A549 (cell line): ENCODE results near the gene ZNF662. TPM values are rescaled to one million over a fixed set of nuclear protein-coding genes. Genes with fewer than 3 reads are reported as not detected.

Source experiments
- ATAC-seq, 2 experiments: fragments of 200-7000 bp in 1 of 2; fragments of >200 bp in 1 of 2; cut with Nextera tagmentation in 1 of 2; cut with Tn5 transposase in 1 of 2; 3 replicates each; pipeline versions ENCODE4 v1.8.0 to v1.9.1; 2018 to 2020; ENCODE audit warnings: mild to moderate bottlenecking in 1 of 2, moderate library complexity in 1 of 2
- CTCF ChIA-PET: fragments of 300-600 bp; sonication (Branson Sonifier 250); formaldehyde crosslinking; extraction: SDS; loops from one replicate; lab custom pipeline; 2021; ENCODE audit warnings: antibody characterized with exemption, inconsistent platforms; lab: Yijun Ruan, JAX
- POLR2A ChIA-PET: fragments of 350-600 bp; formaldehyde crosslinking; extraction: SDS; loops from one replicate; lab custom pipeline; 2021; ENCODE audit warnings: antibody characterized with exemption, inconsistent platforms; lab: Yijun Ruan, JAX
- DNase-seq, 2 experiments: peaks; one replicate each; pipeline versions ENCODE4 v3.0.0 to v3.0.0-alpha.2; 2011 to 2016; ENCODE audit warnings: low read depth in 1 of 2, low spot score in 1 of 2
- FAIRE-seq: peaks from 2 replicates; lab custom pipeline; 2011; peaks lifted over from hg19 to GRCh38; lab: Jason Lieb, UNC
- H3K27ac ChIP-seq, 2 experiments: fragments of >200 bp; sonication (Bioruptor Twin); formaldehyde crosslinking; 3 replicates each; pipeline ENCODE4 v1.5.1; 2016 to 2017
- H3K4me1 ChIP-seq: fragments of >200 bp; sonication (Bioruptor Twin); formaldehyde crosslinking; 3 replicates; pipeline ENCODE4 v1.6.1; 2016
- H3K4me2 ChIP-seq: fragments of >200 bp; sonication (Bioruptor Twin); formaldehyde crosslinking; 3 replicates; pipeline ENCODE4 v1.6.1; 2016
- H3K4me3 ChIP-seq: fragments of >200 bp; sonication (Bioruptor Twin); formaldehyde crosslinking; 3 replicates; pipeline ENCODE4 v1.5.1; 2016
- H3K9me3 ChIP-seq: fragments of >200 bp; sonication (Bioruptor Twin); formaldehyde crosslinking; 3 replicates; pipeline ENCODE4 v1.6.1; 2016
- BHLHE40 ChIP-seq: IDR thresholded peaks from 2 replicates; pipeline ENCODE4 v1.6.1; 2012; ENCODE audit warnings: low read depth, low read length, inconsistent platforms
- CBX8 ChIP-seq: fragments of 200-600 bp; sonication (generic); IDR thresholded peaks from 2 replicates; pipeline ENCODE4 v1.6.1; 2016
- CHD2 ChIP-seq: fragments of 150-350 bp; IDR thresholded peaks from 2 replicates; pipeline ENCODE4 v1.6.1; 2014; ENCODE audit warnings: low read length; ENCODE audit not compliant: partially characterized antibody
- CHD4 ChIP-seq: fragments of 200-600 bp; sonication (generic); IDR thresholded peaks from 2 replicates; pipeline ENCODE4 v1.6.1; 2016; ENCODE audit warnings: antibody characterized with exemption, mild to moderate bottlenecking, borderline replicate concordance
- EHF ChIP-seq: fragments of 250-450 bp; sonication (Bioruptor Pico); IDR thresholded peaks from 2 replicates; pipeline ENCODE4 v1.5.0; 2020; ENCODE audit warnings: mild to moderate bottlenecking
- EHMT2 ChIP-seq: fragments of 200-600 bp; sonication (generic); IDR thresholded peaks from 2 replicates; pipeline ENCODE4 v1.6.1; 2016; ENCODE audit warnings: antibody characterized with exemption, low read depth, mild to moderate bottlenecking, moderate library complexity
- EP300 ChIP-seq, 2 experiments: fragments of >200 bp; sonication (Bioruptor Twin); formaldehyde crosslinking; IDR thresholded peaks; 2 replicates in 1 of 2; 3 replicates in 1 of 2; pipeline ENCODE4 v1.6.1; 2016 to 2017
- ESRRA ChIP-seq: fragments of 150-350 bp; IDR thresholded peaks from 2 replicates; pipeline ENCODE4 v1.6.1; 2014; ENCODE audit warnings: mild to moderate bottlenecking, low read length, borderline replicate concordance
- FOSL2 ChIP-seq, 2 experiments: fragments of 450-650 bp in 1 of 2; fragments of >200 bp in 1 of 2; sonication (Bioruptor Twin) in 1 of 2; formaldehyde crosslinking; IDR thresholded peaks; 2 replicates each; pipeline versions ENCODE4 v1.5.0 to v1.6.1; 2016 to 2020; ENCODE audit warnings: mild to moderate bottlenecking in 1 of 2, moderate library complexity in 1 of 2
- FOXS1 ChIP-seq: fragments of 250-450 bp; sonication (Bioruptor Pico); IDR thresholded peaks from 2 replicates; pipeline ENCODE4 v1.5.0; 2020; ENCODE audit warnings: mild to moderate bottlenecking, moderate library complexity
- GATA3 ChIP-seq: IDR thresholded peaks from 2 replicates; pipeline ENCODE4 v1.6.1; 2012; ENCODE audit warnings: borderline replicate concordance
- HEYL ChIP-seq: fragments of 250-450 bp; sonication (Bioruptor Pico); IDR thresholded peaks from 2 replicates; pipeline ENCODE4 v1.8.0; 2021; ENCODE audit warnings: mild to moderate bottlenecking, moderate library complexity
- HOXA7 ChIP-seq: fragments of 250-450 bp; sonication (Bioruptor Pico); IDR thresholded peaks from 2 replicates; pipeline ENCODE4 v1.5.0; 2020; ENCODE audit warnings: mild to moderate bottlenecking, moderate library complexity
- JUN ChIP-seq, 2 experiments: fragments of >200 bp; sonication (Bioruptor Twin); formaldehyde crosslinking; IDR thresholded peaks; 2 replicates in 1 of 2; 3 replicates in 1 of 2; pipeline ENCODE4 v1.6.1; 2016 to 2017
- JUNB ChIP-seq: fragments of >200 bp; sonication (Bioruptor Twin); formaldehyde crosslinking; IDR thresholded peaks from 2 replicates; pipeline ENCODE4 v1.6.1; 2016
- KDM5A ChIP-seq: fragments of 200-600 bp; sonication (generic); IDR thresholded peaks from 2 replicates; pipeline ENCODE4 v1.6.1; 2016; ENCODE audit warnings: antibody characterized with exemption, mild to moderate bottlenecking
- MAFK ChIP-seq: fragments of 450-650 bp; IDR thresholded peaks from 2 replicates; pipeline ENCODE4 v1.6.1; 2014; ENCODE audit not compliant: partially characterized antibody
- MYC ChIP-seq: IDR thresholded peaks from 2 replicates; pipeline ENCODE4 v1.6.1; 2012; ENCODE audit warnings: mild to moderate bottlenecking, inconsistent platforms, low read length, improper control_type of control experiment, borderline replicate concordance
- NFE2L2 ChIP-seq: fragments of 150-350 bp; conservative IDR thresholded peaks from 2 replicates; pipeline ENCODE4 v1.6.1; 2014; ENCODE audit warnings: low read length
- NPAS2 ChIP-seq: fragments of 250-450 bp; sonication (Bioruptor Pico); IDR thresholded peaks from 2 replicates; pipeline ENCODE4 v1.8.0; 2022; ENCODE audit warnings: mild to moderate bottlenecking, moderate library complexity, borderline replicate concordance
- PHF8 ChIP-seq: fragments of 200-600 bp; sonication (generic); IDR thresholded peaks from 2 replicates; pipeline ENCODE4 v1.6.1; 2016; ENCODE audit warnings: low read depth, mild to moderate bottlenecking, antibody characterized with exemption, moderate library complexity, borderline replicate concordance
- POLR2A ChIP-seq: IDR thresholded peaks from 2 replicates; pipeline ENCODE4 v1.6.1; 2012; ENCODE audit warnings: mild to moderate bottlenecking, low read length
- POLR2AphosphoS2 ChIP-seq: conservative IDR thresholded peaks from 2 replicates; pipeline ENCODE4 v1.6.1; 2012; ENCODE audit warnings: low read length, improper control_type of control experiment, inconsistent platforms
- RFX5 ChIP-seq: fragments of 450-650 bp; IDR thresholded peaks from 2 replicates; pipeline ENCODE4 v1.7.1; 2014; ENCODE audit warnings: antibody characterized with exemption, mild to moderate bottlenecking, moderate library complexity
- RNF2 ChIP-seq: fragments of 200-600 bp; sonication (generic); IDR thresholded peaks from 2 replicates; pipeline ENCODE4 v1.6.1; 2016; ENCODE audit warnings: low read depth, mild to moderate bottlenecking, antibody characterized with exemption, moderate library complexity, borderline replicate concordance
- SMC3 ChIP-seq: fragments of >200 bp; sonication (Bioruptor Twin); formaldehyde crosslinking; IDR thresholded peaks from 3 replicates; pipeline ENCODE4 v1.6.1; 2018; ENCODE audit warnings: inconsistent platforms
- SREBF2 ChIP-seq: fragments of 450-650 bp; IDR thresholded peaks from 2 replicates; pipeline ENCODE4 v1.6.1; 2014; ENCODE audit warnings: mild to moderate bottlenecking, moderate library complexity
- TFCP2L1 ChIP-seq: fragments of 250-450 bp; sonication (Bioruptor Pico); IDR thresholded peaks from 2 replicates; pipeline ENCODE4 v1.5.0; 2021; ENCODE audit warnings: mild to moderate bottlenecking
- TP53 ChIP-seq: fragments of 250-450 bp; sonication (Bioruptor Pico); IDR thresholded peaks from 2 replicates; pipeline ENCODE4 v1.5.0; 2021; ENCODE audit warnings: mild to moderate bottlenecking, moderate library complexity
- ZFP36 ChIP-seq: fragments of 450-650 bp; IDR thresholded peaks from 2 replicates; pipeline ENCODE4 v1.6.1; 2014; ENCODE audit warnings: borderline replicate concordance; ENCODE audit not compliant: partially characterized antibody
- ZNF302 ChIP-seq: fragments of 250-450 bp; sonication (Bioruptor Pico); IDR thresholded peaks from 2 replicates; pipeline ENCODE4 v1.9.0; 2021; ENCODE audit warnings: inconsistent platforms, mild to moderate bottlenecking, moderate library complexity
- WGBS: methylation state at CpG from one replicate; pipeline ENCODE4 v1.1.6; 2017; ENCODE audit errors: missing lambda C conversion rate; 5-methylcytosine and 5-hydroxymethylcytosine counted together
- polyA plus RNA-seq, 4 experiments: library from polyadenylated mRNA; depleted of rRNA in 3 of 4; stranded (reverse); fragments of >200 nt; fragmentation: RNase III in 1 of 4; extraction: RNeasy Plus Mini Kit Qiagen cat#74134 plus additional on column Dnase treatment in 1 of 4; gene quantifications; 2 replicates in 3 of 4; 3 replicates in 1 of 4; pipeline ENCODE4 v1.2.3, GENCODE V29; 2011 to 2017
- TF ChIP-seq, protein P1 (sequence below): IDR thresholded peaks from 2 replicates; pipeline ENCODE4 v1.6.1; 2012; ENCODE audit warnings: low read depth, borderline replicate concordance
- TF ChIP-seq, protein P2 (sequence below): fragments of >200 bp; sonication (Bioruptor Twin); formaldehyde crosslinking; IDR thresholded peaks from 2 replicates; pipeline ENCODE4 v1.6.1; 2016
- TF ChIP-seq, protein P3 (sequence below): IDR thresholded peaks from 2 replicates; pipeline ENCODE4 v1.6.1; 2012

Gene ZNF662
- polyA plus RNA-seq, 2 of the 4 experiments (the other 2 are of a cell fraction), result not detected

DNA sequence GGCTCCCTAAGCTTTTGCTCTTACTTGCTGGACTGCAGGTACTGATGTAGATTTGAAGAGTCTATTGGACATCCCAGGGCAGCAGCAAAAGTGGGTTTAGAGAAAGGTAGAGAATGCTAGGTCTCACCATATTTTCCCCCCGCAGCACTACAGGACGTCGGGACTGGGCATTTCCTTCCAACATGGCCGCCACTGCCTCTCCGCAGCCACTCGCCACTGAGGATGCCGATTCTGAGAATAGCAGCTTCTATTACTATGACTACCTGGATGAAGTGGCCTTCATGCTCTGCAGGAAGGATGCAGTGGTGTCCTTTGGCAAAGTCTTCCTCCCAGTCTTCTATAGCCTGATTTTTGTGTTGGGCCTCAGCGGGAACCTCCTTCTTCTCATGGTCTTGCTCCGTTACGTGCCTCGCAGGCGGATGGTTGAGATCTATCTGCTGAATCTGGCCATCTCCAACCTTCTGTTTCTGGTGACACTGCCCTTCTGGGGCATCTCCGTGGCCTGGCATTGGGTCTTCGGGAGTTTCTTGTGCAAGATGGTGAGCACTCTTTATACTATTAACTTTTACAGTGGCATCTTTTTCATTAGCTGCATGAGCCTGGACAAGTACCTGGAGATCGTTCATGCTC, 41.5 kb upstream of the ZNF662 start:
- Histone ChIP-seq H3K27ac (no peak overlapping the region), H3K4me1 (no peaks in the 10 kb centered on the region), H3K4me2 (no peak overlapping the region), H3K9me3 (no peaks in the 10 kb centered on the region), H3K4me3 (no peak overlapping the region)
- ChIA-PET CTCF (interaction anchor here (0.8 to 1.5 kb wide), 3 partner anchors 25 to 84 kb away, joined by 3 read pairs; no protein-coding TSS in a partner anchor), POLR2A (no interaction called here)
- DNase-seq (no peak), FAIRE-seq (no peak), ATAC-seq (no peak)
- 54% methylated on average over 14 of the region's 15 CpGs for WGBS
- TF ChIP-seq SMC3, result no peak
- no peak for TF ChIP-seq SREBF2
- TF ChIP-seq FOXS1 (CRISPR knock-in tag), result no peak
- TF ChIP-seq POLR2A, result no peak
- TF ChIP-seq, protein P1, sequence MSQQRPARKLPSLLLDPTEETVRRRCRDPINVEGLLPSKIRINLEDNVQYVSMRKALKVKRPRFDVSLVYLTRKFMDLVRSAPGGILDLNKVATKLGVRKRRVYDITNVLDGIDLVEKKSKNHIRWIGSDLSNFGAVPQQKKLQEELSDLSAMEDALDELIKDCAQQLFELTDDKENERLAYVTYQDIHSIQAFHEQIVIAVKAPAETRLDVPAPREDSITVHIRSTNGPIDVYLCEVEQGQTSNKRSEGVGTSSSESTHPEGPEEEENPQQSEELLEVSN, result no peak
- TF ChIP-seq JUNB, result no peak
- no peak for TF ChIP-seq RNF2
- no peak for TF ChIP-seq MAFK
- no peak for TF ChIP-seq MYC
- no peak for TF ChIP-seq CBX8
- TF ChIP-seq TP53 (CRISPR knock-in tag), result no peak
- no peak for TF ChIP-seq FOSL2 (IDR thresholded peaks at IDR 0.05)
- no peak for TF ChIP-seq FOSL2 (CRISPR knock-in tag; IDR thresholded peaks at IDR 0.05)
- no peak for TF ChIP-seq ZFP36
- no peak for TF ChIP-seq CHD2
- TF ChIP-seq GATA3, result no peak
- TF ChIP-seq BHLHE40, result no peak
- no peak for TF ChIP-seq EHF (CRISPR knock-in tag)
- no peak for TF ChIP-seq HEYL
- no peak for TF ChIP-seq POLR2AphosphoS2

DNA sequence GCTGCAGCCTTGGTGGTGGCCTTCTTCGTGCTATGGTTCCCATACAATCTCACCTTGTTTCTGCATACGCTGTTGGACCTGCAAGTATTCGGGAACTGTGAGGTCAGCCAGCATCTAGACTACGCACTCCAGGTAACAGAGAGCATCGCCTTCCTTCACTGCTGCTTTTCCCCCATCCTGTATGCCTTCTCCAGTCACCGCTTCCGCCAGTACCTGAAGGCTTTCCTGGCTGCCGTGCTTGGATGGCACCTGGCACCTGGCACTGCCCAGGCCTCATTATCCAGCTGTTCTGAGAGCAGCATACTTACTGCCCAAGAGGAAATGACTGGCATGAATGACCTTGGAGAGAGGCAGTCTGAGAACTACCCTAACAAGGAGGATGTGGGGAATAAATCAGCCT, 40.7 kb upstream of the ZNF662 start:
- H3K4me3 ChIP-seq, result no peak overlapping the region
- H3K9me3 ChIP-seq, result no peaks in the 10 kb centered on the region
- FAIRE-seq (no peak), ATAC-seq (no peak), DNase-seq (no peak)
- TF ChIP-seq EHF (CRISPR knock-in tag) (no peak), JUN (IDR thresholded peaks at IDR 0.05) (no peak), FOSL2 (IDR thresholded peaks at IDR 0.05) (no peak), FOSL2 (CRISPR knock-in tag; IDR thresholded peaks at IDR 0.05) (no peak), ZFP36 (no peak)
- no peak overlapping the region for H3K27ac ChIP-seq
- H3K4me2 ChIP-seq, result no peak overlapping the region
- CTCF ChIA-PET, result interaction anchor here (0.8 to 1.2 kb wide), 3 partner anchors 16 to 59 kb away, joined by 3 read pairs; no protein-coding TSS in a partner anchor
- H3K4me1 ChIP-seq, result no peaks in the 10 kb centered on the region
- WGBS, result 82% methylated on average over 8 of the region's 8 CpGs
- POLR2A ChIA-PET, result no interaction called here

DNA sequence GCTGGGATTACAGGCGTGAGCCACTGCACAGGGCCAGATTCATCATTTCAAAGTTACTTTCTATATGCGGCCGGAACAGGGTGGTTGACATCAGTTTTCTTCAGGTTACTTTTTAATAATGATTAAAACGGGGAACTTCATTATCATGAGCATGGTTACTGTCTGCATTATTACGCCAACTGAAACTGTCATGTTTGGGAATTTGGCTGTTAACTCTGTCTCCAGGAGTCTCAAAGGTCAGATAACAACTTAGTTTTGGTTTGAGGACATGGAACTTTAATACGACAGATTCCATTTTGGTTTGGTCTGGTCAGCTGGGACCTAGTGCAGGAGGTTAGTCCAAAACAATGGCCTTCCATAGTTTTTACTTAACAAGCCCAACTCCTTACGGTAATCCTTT, 38.8 kb upstream of the ZNF662 start:
- 70% methylated on average over 7 of the region's 7 CpGs for WGBS
- H3K4me2 ChIP-seq, result no peak overlapping the region
- FAIRE-seq (no peak), DNase-seq (no peak), ATAC-seq (no peak)
- no peak overlapping the region for H3K27ac ChIP-seq
- H3K4me3 ChIP-seq, result no peak overlapping the region
- no peaks in the 10 kb centered on the region for H3K4me1 ChIP-seq
- POLR2A ChIA-PET, result no interaction called here
- H3K9me3 ChIP-seq, result no peaks in the 10 kb centered on the region
- TF ChIP-seq RNF2 (no peak), EP300 (IDR thresholded peaks at IDR 0.05) (no peak), NFE2L2 (no peak)
- CTCF ChIA-PET, result no interaction called here

DNA sequence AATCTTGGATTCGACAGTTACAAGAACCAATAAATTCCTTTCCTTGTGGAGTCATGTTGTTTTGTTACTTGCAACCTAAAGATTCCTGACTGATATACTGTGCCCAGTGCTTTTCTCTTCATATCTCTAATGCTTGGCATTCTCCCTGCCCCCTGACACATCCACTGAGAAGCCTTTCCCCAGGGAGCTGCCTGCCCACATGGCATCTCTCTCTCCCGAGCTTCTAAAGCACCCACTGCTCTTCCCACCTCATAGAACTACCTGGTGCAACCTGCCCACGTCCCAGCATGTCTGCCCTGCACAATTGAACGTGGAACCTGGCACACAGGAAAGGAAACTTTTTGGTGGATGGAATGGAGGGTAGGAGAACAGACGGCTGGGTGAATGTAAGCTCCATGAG, 37.1 kb upstream of the ZNF662 start:
- ATAC-seq, result no peak
- Histone ChIP-seq H3K9me3 (no peaks in the 10 kb centered on the region), H3K4me1 (no peaks in the 10 kb centered on the region), H3K4me3 (no peak overlapping the region), H3K27ac (no peak overlapping the region), H3K4me2 (no peak overlapping the region)
- CTCF ChIA-PET, result interaction anchor here (0.8 to 1.1 kb wide), 2 partner anchors 12 to 29 kb away, joined by 3 read pairs; no protein-coding TSS in a partner anchor
- no peak for FAIRE-seq
- no peak for DNase-seq
- TF ChIP-seq TFCP2L1 (CRISPR knock-in tag), result no peak
- TF ChIP-seq NPAS2 (CRISPR knock-in tag), result no peak
- TF ChIP-seq RFX5, result no peak
- no peak for TF ChIP-seq NFE2L2
- TF ChIP-seq ZNF302 (CRISPR knock-in tag), result no peak
- TF ChIP-seq HOXA7 (CRISPR knock-in tag), result no peak
- TF ChIP-seq, protein P2, sequence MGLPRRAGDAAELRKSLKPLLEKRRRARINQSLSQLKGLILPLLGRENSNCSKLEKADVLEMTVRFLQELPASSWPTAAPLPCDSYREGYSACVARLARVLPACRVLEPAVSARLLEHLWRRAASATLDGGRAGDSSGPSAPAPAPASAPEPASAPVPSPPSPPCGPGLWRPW, result no peak
- TF ChIP-seq JUN (IDR thresholded peaks at IDR 0.05), result no peak
- no peak for TF ChIP-seq ESRRA
- TF ChIP-seq, protein P3, sequence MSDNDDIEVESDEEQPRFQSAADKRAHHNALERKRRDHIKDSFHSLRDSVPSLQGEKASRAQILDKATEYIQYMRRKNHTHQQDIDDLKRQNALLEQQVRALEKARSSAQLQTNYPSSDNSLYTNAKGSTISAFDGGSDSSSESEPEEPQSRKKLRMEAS, result no peak
- no peak for TF ChIP-seq SREBF2
- TF ChIP-seq FOXS1 (CRISPR knock-in tag), result no peak
- TF ChIP-seq PHF8, result no peak
- TF ChIP-seq CHD4, result no peak
- no peak for TF ChIP-seq KDM5A
- TF ChIP-seq EHF (CRISPR knock-in tag), result no peak
- no peak for TF ChIP-seq EHMT2
- TF ChIP-seq, all 56 proteins: peak for 0
- POLR2A ChIA-PET, result no interaction called here
- WGBS, result 13% methylated on average over 5 of the region's 5 CpGs
